ENCODE data around the gene GRID1. TPM values are rescaled to one million over a fixed set of nuclear protein-coding genes. Genes with fewer than 3 reads are reported as not detected.
"Not testable (repeated sequence)": the region's sequence is repeated elsewhere in the genome, so short reads cannot be mapped to it uniquely, and the experiment has no call there.

Gene GRID1
- total RNA-seq, 1 donor from 2014 or later = 0.12 TPM

DNA sequence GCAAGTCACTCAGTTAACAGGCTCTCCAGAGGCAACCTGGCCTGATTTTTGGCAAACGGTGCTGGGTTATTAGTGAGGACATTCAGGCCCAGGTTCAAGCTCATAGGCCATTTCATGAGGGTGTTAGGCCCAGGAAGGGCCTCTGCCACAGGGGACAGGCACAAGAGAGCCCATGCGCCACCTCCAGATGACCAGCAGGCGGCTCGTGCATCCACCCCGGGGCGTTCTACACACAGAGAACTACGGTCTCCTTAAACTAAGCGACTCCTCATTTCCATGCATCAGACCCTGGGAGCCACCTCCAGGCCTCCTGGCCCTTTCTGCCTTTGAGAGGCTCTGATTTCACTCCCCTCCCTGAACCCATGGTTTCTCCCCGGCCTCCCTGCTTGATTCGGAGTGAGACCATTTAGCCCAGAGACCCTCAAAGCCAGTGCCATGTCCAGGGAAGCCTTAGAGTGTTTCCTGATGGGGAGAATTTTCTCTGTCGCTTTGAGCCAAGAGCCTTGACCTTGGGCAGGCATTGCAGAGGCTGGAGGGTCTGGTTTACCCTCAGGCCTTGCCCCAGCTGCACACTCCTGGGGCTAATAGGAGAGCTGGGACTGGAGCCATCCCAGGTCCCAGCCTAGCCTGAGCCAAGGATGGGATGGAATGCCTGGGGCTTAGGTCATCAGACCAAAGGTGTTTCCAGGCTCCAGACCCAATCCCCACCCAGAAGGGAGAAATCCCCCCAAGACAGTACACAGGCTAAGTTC is 188.0 kb downstream of the GRID1 start:
- DNase-seq (ENCODE audit: extremely low read depth, low read depth, low spot score) = no peak

DNA sequence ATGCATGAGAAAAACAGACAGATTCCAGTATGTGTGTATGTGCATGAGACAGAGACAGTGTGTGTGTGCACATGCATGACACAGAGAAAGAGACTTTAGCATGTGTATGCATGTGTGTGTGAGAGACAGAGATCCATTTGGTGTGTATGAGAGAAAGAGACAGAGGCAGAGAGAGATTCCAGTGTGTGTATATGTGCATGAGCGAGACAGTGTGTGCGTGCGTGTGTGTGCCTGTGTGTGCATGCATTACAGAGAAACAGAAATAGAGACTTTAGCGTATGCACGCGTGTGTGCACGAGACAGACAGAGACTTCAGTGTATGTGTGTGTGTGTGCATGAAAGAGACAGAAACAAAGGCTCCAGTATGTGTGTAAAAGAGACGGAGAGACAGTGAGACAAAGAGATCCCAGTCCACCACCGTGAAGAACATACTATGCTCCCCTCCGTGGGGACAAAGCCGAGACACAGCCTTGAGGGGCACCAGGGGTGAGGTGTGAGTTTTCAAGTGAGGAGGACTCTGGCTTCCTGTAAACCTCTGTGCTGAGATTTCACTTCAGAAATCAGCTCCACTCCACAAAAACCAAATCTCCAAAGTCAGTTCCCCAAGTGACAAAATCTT is 188.9 kb downstream of the GRID1 start:
- no peak for DNase-seq (ENCODE audit: extremely low read depth, low read depth, low spot score)

DNA sequence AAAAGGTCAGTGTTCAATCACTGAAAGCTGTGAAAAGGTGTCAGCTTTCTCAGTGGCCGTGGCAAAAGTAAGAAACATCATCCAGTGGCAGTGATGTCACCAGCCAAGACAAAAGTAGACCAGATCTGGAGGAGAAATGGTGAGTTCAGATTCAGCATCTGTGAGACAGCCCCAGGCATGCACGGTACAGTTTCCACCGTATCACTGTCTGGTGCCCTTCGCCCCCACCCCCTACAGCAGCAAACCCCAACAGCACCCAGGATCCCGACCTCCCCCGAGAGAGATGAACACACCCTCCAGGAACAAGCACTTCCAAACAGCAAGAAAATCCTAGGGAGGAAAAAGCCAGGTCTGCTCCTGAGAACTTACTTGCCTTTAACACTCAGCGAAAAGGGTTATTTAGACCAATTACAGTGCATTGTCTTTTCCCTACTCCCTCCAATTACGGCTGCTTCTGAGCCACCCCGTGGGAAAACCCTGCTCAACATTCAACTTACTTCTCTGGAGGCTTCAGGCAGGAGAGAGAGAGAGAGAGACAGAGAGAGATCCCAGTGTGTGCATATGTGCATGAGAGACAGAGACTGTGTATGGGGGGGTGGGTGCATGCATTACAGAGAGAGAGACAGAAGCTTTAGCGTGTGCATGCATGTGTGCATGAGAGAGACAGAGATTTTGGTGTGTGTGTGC is 189.6 kb downstream of the GRID1 start:
- DNase-seq (ENCODE audit: extremely low read depth, low read depth, low spot score) = no peak

DNA sequence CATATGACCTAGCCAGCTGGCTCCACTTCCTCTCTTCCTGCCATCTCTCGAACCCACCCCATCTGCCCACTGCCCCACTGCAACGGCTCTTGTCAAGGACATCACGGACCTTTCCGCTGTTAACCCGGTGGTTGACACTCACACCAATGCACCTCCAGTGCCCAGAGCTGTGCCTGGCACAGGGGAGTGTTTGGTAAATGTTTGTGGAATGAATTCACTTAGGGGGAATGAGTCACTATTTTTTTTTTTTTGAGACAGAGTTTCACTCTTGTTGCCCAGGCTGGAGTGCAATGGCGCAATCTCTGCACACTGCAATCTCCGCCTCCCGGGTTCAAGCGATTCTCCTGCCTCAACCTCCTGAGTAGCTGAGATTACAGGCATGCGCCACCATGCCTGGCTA is 191.1 kb downstream of the GRID1 start:
- DNase-seq (ENCODE audit: extremely low read depth, low read depth, low spot score) = not testable (repeated sequence)

DNA sequence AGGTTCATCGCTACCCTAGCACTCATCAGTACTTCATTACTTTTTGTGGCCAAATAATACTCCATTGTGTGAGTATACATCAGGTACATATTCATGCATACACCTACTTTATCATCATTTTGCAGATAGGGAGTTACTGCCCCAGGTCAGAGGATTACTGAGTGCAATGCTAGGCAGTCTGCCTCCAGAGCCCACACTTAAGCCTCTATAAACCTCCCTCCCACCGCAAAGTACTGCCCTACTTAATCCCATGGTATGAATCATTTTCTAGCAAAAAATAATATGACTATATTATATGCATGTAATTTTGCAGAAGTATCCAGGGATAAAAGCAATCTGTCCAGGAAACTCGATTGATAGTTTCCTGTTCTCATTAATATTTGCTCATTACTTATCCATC is 194.3 kb downstream of the GRID1 start:
- DNase-seq (ENCODE audit: extremely low read depth, low read depth, low spot score) = no peak

DNA sequence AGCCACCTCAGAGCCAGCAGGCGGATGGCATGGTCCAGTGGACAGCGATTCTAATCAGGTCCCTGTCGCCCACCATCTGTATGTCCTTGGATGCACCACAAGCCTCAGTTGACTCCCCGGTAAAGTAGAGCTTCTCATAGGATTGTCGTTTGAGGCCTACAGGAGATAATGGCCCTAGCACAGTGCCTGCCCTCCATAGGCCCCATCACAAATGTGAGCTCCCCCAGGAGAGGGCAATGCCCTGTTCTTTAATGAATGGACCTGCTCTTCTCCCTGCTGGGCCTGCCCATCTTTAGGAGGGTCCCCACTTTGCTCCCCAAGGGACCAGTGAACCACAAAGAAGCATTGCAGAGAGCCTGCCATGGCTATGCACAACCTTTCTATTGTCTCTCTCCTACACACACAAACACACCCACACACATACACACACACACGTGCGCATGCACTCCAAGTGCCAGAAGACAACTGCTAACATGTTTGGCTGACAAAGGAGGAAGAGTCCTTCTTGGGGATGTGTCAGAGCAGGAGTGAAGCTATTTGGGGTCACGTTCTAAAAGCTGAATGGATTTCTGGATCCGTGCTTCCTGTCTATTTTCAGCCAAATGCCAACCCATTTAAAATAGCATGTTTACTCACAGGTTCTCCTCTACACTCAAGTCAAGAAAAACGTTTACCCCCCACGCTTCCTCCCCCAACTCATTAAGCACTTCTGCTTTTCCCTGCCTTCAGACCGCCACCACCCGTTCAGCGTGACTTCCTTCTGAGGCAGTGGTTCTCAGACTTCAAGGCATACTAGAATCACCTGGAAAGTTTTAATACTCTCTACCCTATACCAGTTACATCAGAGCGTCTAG is 196.1 kb downstream of the GRID1 start:
- DNase-seq (ENCODE audit: extremely low read depth, low read depth, low spot score) = no peak

DNA sequence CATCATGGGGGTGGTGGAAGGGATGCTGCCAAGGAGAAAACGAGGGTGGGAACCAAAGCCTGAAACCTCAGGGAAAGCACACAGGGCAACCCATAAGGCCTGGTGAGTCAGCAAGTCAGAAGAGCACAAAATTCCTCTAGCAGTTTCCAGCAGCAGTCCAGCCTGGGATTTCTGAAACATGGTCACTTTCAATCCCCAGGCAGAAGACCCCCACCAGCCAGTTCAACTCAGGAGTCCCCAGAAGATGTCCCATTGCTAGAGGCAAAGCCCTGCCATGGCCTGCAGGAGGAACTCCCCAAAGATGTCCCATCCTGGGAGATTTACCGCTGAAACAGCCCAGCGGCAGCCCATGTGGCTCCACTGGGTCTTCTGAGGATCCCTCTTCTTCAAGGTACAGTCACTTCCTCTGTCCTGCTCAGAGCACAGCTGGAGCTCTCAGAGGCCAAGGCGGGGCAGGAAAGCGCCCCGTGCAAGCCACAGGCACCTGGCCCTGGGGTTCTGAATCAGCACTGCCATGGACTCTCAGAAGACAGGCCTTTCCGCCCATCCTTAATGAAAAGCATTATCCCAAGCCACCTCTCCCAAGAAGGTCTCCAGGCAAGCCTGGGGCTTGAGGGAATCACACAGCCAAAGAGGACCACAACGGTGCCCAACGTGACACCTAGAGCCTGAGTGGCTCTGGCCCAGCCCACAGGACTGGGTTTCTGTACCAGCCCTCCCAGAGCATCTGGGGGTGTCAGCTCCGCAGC is 196.9 kb downstream of the GRID1 start:
- DNase-seq (ENCODE audit: extremely low read depth, low read depth, low spot score) = no peak

DNA sequence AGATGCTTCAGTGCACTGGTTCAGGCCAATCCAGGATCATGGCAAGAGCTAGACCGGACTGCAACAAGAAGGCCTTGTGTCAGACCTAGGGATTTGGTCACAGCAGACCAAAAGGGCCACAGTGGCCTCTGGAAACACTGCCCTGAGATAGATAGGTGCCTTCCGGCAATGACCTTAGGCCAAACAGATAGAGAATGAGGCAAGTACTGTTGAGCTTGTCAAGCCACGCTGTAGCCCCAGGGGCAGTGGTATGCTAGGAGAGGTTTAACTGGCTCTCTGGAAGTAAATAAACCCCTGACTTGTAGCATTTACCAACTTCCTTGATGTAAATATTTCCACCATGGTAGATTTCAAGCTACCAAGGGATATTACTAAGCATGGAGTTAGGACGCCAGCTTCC is 197.5 kb downstream of the GRID1 start:
- no peak for DNase-seq (ENCODE audit: extremely low read depth, low read depth, low spot score)

DNA sequence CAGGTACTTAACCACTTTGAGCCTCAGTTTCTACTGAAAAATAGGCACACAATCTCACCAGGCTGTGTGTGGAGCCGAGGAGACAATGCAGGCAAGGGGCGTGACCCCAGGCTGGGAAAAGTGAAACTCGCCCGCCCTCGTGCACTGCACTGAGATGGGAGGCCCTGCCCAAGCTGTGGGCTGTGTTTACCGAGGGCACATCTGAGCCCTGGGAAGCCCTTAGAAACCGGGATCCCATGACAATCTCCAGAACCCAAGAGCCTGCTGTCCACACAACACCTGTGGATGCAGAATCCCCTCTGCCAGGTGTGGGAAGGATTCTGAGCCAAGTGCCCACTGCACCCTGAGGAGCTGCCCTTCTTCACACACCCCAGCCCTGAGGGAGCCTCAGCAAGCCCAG is 198.3 kb downstream of the GRID1 start:
- no peak for DNase-seq (ENCODE audit: extremely low read depth, low read depth, low spot score)

DNA sequence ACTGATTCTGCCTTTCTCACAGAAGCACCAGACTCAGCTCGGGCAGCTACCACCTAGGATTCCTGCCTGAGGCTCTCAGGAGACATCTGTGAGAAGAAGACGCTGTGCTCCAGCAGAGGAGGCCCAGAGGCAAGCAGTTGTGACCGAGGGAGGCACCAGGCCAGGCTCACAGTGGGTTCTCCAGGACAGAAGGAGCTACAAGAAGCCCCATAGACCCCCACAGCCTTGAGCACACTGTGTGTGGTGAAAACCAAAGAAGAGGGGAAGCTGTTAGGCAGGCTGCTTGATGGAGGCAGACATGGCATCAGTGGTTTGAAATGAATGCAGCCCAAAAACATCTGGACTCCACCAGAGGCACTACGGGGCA is 198.8 kb downstream of the GRID1 start:
- DNase-seq (ENCODE audit: extremely low read depth, low read depth, low spot score) = no peak

DNA sequence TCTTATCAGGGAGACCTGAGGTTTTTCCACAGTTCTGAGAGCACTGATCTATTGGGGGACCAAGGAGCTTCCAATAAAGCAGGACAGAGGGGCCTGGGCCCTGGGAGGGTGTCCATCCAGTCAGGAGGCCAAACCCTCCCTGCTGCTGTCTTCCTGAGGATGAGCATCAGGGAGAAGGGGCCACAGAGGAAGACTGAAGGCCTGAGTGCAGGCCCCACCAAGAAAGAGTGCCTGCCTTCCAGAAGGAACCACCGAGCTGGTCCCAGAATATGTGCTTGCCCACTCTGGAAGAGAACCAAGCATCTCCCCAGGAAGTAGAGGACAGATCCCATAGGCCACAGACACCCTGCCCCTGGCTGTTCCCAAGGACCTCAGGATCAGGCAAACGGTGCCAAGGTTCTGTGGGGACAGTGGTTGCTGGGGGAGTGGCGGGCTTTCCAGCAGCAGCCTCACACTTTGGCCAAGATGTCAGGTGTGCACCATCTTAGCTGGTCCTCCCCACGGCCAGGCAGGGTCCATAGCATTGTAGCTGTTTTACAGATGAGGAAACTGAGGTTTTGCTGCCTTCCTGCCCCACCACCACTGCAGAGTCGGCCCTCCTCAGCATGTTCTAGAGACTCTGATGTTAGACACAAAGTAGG is 199.4 kb downstream of the GRID1 start:
- DNase-seq (ENCODE audit: extremely low read depth, low read depth, low spot score) = no peak

DNA sequence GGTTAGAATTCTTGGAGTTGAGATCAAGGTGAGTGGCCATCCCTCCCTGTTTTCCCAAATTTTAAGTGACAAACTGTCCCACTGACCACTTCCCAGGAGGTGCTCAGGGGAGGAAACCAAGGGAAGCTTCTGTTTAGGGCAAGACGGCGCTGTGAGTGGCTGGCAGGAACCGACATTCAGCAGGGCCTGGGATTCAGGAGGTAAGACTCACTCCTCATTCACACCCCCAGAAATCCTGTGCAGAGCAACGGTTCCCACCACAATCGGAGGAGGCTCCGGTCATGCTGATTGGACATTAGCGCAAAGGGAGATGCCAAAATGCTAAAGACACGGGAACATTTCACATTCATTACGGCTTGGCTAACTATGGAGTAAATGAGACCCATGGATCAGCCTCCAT is 200.9 kb downstream of the GRID1 start:
- no peak for DNase-seq (ENCODE audit: extremely low read depth, low read depth, low spot score)

DNA sequence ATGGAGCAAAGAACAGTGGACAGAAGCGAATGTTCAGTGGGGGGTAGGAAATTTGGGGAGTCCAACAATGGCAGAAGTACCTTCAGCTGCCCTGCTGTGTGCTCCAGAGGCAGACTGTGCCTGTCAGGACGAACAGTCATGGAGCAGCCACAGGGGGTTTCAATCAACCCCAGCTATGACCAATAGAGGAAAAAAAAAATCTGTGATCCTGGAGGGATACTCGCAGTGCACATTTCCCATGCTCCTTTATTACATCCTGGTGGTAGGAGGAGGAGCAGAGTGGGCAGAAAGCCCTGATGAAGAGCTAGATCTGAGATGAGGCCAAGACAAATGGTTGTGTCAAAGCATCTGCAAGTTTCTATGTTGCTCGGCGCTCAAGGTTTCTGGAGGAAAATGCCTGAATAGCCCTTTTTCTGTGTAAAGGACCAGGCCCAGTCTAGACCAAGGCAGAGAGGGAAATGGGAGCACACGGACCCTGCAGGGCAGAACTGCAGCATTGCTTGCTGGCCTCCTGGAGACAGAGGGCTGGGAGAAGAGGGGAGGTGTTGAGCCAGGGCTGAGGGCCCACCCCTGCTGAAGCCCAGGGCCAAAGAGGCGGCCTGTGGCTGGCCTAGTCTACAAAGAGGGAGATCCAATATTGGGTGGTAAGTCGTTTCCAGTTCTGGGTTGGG is 201.5 kb downstream of the GRID1 start:
- DNase-seq (ENCODE audit: extremely low read depth, low read depth, low spot score) = no peak

DNA sequence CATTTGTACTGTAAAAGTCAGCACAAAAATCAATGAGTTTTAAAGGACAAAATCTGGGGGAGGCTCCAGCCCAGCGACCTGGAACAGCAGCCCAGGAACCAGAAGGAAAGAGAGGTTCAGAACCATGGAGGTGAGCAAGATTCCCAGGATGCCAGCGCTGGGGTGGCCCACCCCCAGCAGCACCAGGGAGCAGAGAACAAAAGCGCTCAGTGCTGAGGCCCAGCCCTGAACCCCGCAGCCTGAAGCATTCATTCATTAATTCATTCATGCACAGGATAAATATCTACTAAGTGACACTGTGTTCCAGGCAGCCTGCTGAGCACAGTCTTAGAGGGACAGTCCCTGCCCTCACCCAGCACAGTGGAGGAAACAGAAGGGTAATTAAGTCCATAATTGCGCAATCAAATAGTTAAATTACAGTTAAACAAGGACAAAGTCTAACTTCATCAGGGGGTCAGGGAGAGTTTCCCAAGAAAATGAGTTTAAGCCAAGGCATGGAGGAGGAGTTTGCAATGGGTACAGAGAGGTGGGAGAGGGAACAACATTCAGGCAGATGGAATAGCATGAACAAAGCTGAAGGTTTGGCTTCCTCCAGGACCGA is 202.3 kb downstream of the GRID1 start:
- DNase-seq (ENCODE audit: extremely low read depth, low read depth, low spot score) = no peak

DNA sequence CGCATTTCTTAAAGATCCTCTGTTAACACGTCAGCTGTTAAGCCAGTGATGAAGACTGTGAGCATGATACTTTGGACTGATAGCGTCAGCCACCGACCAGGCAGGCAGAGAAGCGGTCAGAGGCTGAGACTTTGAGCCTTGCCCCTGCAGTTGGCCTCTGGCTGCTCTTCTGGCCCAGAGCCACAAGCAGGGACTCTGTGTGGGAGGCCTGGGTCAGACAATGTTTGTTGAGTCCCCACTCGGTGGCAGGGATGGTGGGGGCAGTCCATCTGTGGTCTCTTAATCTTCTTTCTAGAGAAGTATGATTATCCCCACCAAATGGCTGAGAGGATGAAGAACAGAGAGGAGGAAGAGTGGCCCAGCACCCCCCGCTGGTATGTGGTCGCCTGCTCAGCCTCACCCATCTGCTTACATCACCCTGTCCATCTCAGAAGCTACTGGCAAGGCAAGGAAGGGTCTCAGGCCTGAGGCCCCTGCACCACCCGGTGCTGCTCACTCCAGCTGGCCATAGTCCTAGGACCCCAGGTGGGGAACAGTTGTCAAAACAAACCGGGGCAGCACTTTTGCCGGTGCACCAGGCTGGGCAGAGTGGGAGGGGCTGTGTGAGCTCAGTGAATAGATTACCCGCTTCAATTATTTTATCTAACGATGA is 202.9 kb downstream of the GRID1 start:
- no peak for DNase-seq (ENCODE audit: extremely low read depth, low read depth, low spot score)

DNA sequence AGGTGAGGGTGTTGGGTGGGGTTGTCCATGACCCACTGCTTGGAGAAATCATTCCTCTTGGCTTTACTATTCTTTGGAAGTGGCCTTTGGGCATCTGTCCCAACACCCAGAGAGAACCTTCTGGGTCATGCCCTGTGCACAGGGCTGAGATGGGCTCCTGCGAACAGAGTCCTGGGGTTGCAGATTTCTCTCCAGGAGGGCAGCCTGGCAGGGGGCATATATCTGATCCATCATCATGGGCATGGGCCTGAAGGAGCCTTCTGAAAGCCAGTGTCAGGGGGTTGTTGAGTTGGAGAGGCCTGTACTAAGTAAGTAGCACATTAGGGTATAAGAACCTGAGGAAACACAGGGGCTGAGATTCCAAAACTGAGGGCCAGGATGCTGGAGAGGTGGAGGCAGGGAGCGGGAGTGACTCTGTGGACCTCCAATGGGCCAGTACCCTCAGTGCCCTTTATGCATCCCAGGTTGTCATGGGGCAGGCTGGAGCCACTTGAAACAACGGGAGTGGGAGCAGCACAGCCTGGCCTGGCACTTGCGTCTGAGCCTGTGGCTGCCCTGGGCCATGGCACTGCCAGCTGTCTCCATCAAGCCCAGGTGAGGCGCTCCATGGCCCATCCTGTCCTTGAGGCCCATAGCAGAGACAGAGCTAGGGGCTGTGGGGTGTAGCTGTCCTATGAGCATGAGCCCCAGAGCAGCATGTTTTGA is 203.7 kb downstream of the GRID1 start:
- DNase-seq (ENCODE audit: extremely low read depth, low read depth, low spot score) = no peak

DNA sequence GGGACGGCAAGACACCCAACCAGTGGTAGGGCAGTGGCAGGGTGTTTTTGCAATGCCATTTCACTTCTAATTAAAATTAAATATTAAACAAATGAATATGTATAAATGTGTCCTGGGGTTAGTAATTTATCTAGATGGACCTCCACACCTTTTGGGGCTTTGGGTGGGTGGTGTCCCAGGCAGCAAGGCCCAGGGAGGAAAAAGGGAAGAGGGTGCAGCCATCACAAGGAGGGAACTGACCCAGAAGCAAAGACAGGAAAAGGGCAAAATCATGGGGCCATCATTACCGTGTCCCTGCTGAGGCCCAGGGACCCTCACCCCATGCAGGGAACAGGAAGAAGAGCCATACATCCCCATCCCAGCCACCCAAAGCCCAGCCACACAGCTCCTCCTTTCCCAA is 204.6 kb downstream of the GRID1 start:
- no peak for DNase-seq (ENCODE audit: extremely low read depth, low read depth, low spot score)

Data from glomerular endothelial cell (primary cell).